ENCODE results near the gene IL17RD. TPM values are rescaled to one million over a fixed set of nuclear protein-coding genes. Genes with fewer than 3 reads are reported as not detected.

Gene IL17RD
- total RNA-seq, 1 experiment from 2014 or later = 0.10 TPM

- peak; percentile 53 for DNase-seq (ENCODE audit: low spot score)
Observed at GRCh38 chr3:57068437-57069089, 96.6 kb downstream of the IL17RD start.

- DNase-seq (ENCODE audit: low spot score) = no peak
Observed at GRCh38 chr3:57066471-57066870, 98.7 kb downstream of the IL17RD start.

GRCh38 chr3:57065588-57065987, 99.6 kb downstream of the IL17RD start:
- DNase-seq (ENCODE audit: low spot score) = no peak

GRCh38 chr3:57064572-57064971, 100.6 kb downstream of the IL17RD start:
- DNase-seq (ENCODE audit: low spot score) = no peak

- DNase-seq (ENCODE audit: low spot score) = no peak
Observed at GRCh38 chr3:57064001-57064400, 101.2 kb downstream of the IL17RD start.

- DNase-seq (ENCODE audit: low spot score) = no peak
Observed at GRCh38 chr3:57063032-57063431, 102.1 kb downstream of the IL17RD start.

- no peak for DNase-seq (ENCODE audit: low spot score)
Observed at GRCh38 chr3:57062101-57062631, 103.0 kb downstream of the IL17RD start.

GRCh38 chr3:57061556-57061955, 103.6 kb downstream of the IL17RD start:
- no peak for DNase-seq (ENCODE audit: low spot score)

GRCh38 chr3:57060089-57060821, 104.9 kb downstream of the IL17RD start, which contains the start of gene SPATA12:
SPATA12 (plus strand) TSS chr3:57060664; CDS start chr3:57073695, 13,031 bp downstream.
- peak; percentile 91 for DNase-seq (ENCODE audit: low spot score)

- DNase-seq (ENCODE audit: low spot score) = no peak
Observed at GRCh38 chr3:57059411-57059810, 105.7 kb downstream of the IL17RD start.

- DNase-seq (ENCODE audit: low spot score) = no peak
Observed at GRCh38 chr3:57057351-57057750, 107.8 kb downstream of the IL17RD start.

- DNase-seq (ENCODE audit: low spot score) = no peak
Observed at GRCh38 chr3:57053122-57053521, 112.0 kb downstream of the IL17RD start.

GRCh38 chr3:57052662-57053061, 112.5 kb downstream of the IL17RD start:
- no peak for DNase-seq (ENCODE audit: low spot score)

- no peak for DNase-seq (ENCODE audit: low spot score)
Observed at GRCh38 chr3:57048728-57049127, 116.4 kb downstream of the IL17RD start.

GRCh38 chr3:57048052-57048671, 117.0 kb downstream of the IL17RD start:
- peak; percentile 17 for DNase-seq (ENCODE audit: low spot score)

- no peak for DNase-seq (ENCODE audit: low spot score)
Observed at GRCh38 chr3:57046101-57046765, 118.9 kb downstream of the IL17RD start.

GRCh38 chr3:57043518-57043917, 121.6 kb downstream of the IL17RD start:
- DNase-seq (ENCODE audit: low spot score) = no peak

- DNase-seq (ENCODE audit: low spot score) = no peak
Observed at GRCh38 chr3:57041674-57042073, 123.5 kb downstream of the IL17RD start.

All from HT-29 (cell line).